ENCODE results near the gene FLAD1.
A peak's percentile ranks its signal among the peaks of the same experiment; 100 is the strongest.

The FLAD1 gene

GRCh38 chr1:154952664-154953063 lies 30.5 kb upstream of the FLAD1 start:
- DNase-seq, result no peak

DNA sequence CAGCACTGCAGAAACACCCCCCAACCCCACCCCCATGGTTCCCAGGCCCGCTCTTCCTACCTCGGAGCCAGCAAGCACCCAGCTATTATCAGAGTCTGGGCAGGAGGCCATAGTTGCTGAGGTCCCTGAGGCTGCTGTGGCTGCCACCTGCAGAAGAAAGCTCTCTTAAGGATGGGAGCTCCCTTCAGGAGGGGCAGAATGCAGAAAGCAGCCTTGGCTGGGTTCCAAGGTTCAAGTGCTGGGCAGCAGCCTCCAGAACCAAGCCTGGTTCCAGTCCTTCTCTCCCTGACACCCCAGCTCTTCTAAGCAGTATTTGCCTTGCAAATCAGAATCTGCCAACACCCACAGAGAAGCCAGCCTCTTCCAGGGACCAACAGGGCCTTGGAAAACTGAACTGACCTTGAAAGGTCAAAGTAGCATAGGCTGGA lies 29.5 kb upstream of the FLAD1 start:
- DNase-seq, result no peak

DNA sequence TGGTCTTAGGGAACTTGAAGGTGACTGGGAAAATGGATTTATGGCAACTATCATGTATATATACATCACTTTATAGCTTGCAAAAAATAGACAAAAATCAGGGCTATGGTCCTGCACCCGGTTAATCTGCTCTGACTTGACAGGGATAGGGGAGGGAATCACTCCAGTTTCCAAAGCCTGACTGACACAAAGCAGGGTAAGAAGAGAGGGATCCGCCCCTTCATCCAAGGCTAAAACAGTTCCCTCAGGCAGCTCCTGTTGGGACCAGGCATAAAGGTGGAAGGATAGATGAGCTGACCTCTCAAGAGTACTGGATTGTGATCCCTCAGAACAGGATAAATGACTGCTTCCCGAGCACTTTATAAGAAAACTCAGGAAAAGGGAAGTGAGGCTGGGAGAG lies 28.6 kb upstream of the FLAD1 start:
- no peak for DNase-seq

GRCh38 chr1:154955039-154955717 lies 28.0 kb upstream of the FLAD1 start:
- DNase-seq, result peak; percentile 24

- DNase-seq, result peak; percentile 73
Measured at GRCh38 chr1:154955718-154956543, 27.2 kb upstream of the FLAD1 start, which contains the start of gene PBXIP1. Gene PBXIP1, minus strand, starts transcription at chr1:154956099. Its CDS starts 2,378 bp downstream, at chr1:154953721.

DNA sequence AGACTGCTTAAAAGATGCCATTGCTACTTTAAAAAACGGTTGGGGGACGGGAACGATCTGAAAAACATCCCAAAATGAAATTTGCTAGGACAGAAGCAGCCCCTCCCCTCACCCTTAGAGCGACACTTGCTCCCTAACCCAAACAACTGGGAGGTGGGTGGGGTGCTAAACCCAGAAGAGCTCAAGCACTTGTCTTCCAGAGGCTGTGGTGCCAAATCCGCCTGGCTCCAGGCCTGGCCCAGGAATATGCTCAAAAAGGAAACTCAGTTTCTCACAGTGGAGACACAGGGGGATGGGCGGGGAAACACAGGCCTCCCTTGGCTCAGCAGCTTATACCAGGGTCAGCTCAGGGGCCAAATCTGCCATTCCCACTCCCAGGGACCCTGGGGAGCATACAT lies 26.6 kb upstream of the FLAD1 start:
- no peak for DNase-seq

DNA sequence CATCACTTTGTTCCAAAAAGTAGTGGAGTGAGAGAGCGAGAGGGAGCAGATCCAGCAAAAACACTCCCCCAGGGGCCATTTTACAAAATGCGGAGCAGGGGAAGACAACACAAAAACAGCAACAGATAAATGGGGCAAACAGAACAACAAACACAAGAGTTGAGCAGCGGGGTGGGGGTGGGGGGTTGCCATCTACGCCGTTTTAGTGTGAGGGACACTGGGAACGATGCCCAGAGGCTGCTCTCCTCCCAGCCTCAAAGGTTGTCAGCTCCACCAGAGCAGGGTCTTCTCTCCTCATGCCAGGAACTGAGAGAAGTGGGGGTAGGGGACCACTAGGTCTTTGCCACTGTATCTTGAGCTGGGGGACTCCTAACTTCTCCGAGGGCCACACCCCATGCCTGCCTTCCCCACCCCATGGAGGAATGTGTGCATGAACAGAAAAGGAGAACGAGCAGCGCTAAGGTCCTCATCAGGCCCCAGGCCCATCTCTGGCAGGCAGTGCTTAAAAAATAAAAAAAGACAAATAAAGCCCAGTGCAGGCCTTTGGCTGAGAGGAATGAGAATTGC lies 26.0 kb upstream of the FLAD1 start:
- DNase-seq, result no peak

DNA sequence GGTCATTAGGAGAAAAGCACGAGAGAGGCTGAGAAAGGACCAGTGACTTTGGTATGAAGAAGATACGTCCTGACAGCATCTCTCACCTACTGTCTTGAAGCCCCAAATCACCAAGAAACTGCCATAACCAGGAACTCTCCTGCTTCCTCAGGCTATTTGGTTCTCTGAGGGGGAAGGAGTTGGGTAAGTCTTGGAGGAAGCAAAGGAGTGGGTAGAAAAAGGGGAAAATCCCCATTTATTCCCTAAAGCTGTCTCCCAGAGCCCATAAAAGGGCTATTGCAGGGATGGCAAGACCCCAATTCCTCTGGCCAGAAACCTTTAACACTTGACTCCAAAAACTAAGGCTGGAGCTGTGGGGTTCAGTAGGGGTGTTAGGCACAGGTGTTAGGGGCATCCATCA lies 25.1 kb upstream of the FLAD1 start:
- no peak for DNase-seq

- DNase-seq, result no peak
Measured at GRCh38 chr1:154958681-154959425, 24.3 kb upstream of the FLAD1 start.

GRCh38 chr1:154959426-154959780 lies 23.7 kb upstream of the FLAD1 start:
- no peak for DNase-seq

DNA sequence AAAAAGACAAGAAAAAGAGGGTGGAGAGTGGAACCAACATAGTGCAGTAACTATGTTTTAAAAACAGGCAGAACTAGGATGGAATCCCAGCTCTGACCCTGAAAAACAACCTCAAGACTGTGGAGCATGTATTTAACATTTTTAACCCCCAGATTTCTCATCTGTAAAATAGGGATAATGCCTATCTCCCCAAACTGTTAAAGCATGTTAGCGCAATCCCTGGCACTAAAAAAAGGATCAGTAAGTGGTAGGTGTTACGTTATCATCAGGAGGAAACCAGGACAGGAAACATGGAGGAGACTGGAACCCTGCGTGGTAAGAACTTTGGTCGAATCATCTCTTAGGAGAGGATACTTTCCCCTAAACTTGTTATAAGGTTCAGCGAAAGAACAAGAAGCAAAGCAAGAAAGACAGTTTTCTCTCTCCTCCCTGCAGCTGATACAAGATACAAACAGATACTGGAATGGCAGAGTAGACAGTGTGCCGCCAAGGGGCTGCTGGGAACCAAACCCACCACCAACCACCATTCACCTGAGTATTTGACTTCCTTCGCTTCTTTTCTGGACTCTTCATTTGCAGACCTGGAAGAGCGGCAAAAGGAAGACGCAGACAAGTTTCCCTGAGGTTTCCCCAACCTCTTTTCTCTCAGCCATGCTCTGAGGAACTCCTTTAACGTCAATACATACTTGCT lies 22.6 kb upstream of the FLAD1 start:
- DNase-seq, result no peak

DNA sequence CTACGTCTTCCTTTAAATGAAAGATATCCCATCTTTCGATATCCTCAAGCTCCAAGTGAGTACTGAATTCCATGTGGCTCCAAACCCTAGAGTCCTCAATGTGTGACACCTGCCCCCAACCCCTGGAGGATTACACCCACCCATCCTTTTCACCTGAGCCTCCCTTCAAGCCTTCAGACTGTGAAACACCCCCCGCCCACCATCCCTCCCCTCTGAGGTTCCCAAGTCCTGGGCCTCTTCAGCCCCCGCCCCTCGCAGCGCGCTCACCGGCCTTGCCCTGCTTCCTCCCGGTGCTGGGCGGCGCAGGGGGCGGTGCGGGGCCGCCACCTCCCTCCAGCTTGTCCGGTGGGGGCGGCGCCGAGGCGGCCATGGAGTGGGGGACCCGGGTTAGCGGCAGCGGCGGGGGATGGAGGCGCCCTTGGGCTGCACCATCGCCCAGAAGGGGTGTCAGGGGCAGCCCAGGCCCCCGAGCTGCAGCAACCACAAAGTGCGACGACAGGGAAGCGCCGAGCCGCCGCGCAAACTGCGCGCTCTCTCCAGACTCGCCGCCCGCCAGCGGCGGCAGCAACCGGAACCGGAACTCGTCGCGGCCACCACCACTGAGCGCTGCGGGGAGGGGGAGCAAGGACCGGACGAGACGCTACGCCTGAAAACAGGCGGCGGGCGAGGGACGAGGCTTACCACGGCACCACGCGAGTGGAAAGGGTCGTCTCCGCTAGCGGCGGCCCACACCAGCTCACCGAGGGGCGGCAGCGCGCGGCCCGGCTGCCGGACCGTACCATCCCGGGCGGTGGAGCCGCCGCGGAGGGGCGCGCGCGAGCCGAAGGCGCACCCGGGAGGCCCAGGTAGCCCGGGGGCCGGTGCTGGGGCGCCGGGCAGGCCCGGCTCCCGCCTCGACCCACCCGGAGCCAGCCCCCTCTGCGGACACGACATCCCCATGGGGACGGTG lies 21.7 kb upstream of the FLAD1 start, which contains the start of gene PYGO2:
Gene PYGO2 (minus strand): TSS at position 576 of the 949 bp plus-strand sequence. CDS start 206 bp downstream, at position 370.
- peak; percentile 81 for DNase-seq

- no peak for DNase-seq
Measured at GRCh38 chr1:154962156-154962749, 20.9 kb upstream of the FLAD1 start.

GRCh38 chr1:154962795-154963330 lies 20.3 kb upstream of the FLAD1 start:
- DNase-seq, result no peak

- no peak for DNase-seq
Measured at GRCh38 chr1:154963643-154964042, 19.5 kb upstream of the FLAD1 start.

- DNase-seq, result no peak
Measured at GRCh38 chr1:154964359-154964758, 18.8 kb upstream of the FLAD1 start.

- DNase-seq, result no peak
Measured at GRCh38 chr1:154966111-154966510, 17.0 kb upstream of the FLAD1 start.

DNA sequence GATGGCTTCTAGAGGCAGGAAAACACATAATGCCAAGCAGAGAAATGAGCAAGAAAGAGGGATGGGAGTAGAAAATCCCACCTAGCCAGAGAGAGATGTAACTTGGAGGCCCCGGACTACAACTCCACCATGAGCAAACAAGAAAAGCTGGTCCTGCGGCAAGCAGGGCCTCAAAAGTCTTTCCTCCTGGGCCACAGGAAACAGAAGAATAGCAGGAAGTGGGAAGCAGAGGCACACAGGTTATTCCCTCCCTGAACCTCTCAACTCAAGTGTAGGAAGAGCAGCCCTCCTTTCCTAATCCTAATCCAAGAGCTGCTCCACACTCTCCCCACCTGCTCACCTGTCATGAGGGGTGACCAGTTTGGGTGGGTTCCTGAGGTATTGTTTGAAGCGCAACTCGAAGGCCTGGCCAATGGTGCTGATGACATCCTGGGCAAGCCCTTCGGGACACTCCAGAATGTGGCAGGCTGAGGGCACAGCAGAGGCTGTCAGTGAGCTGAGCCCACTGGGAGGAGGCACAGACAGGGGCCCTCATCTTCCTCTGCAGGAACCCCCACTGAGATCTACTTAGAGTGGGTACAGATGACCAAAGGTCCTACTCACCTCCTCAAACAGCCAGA lies 15.7 kb upstream of the FLAD1 start:
- DNase-seq, result no peak

DNA sequence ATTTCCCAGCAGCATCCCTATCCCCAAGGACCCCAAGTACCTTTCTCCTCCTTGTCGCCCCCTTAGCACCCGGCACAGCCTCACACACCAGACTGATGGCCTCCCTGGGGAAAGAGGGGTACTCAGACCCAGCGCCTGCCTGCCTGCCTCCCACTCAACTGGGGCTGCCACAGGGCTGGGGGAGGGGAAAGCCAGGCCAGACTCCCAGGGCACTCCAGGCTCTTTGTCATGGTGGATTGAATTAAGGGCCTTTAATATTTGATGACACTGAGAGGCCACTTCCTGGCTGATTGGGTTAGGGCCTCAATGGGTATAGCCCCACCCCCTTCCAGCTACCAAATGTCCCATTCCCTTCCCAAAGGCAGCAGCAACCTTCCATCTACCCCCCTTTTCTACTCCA lies 14.4 kb upstream of the FLAD1 start:
- DNase-seq, result no peak

GRCh38 chr1:154969246-154969645 lies 13.9 kb upstream of the FLAD1 start:
- no peak for DNase-seq
